Activated CD4-positive, alpha-beta T cell treated with anti-CD3 and anti-CD28 coated beads, Interleukin-10, Interleukin-2, amounts not matched to agents 100 ng/mL and 50 ng/mL, durations not matched to agents 16 hours and 8 hours (primary cell): ENCODE results near the gene ANKRD44.
A peak's percentile ranks its signal among the peaks of the same experiment; 100 is the strongest.
"Not testable (repeated sequence)": the region's sequence is repeated elsewhere in the genome, so short reads cannot be mapped to it uniquely, and the experiment has no call there.

Experiments used
- DNase-seq: peaks from one replicate; pipeline ENCODE4 v3.0.0-alpha.2; 2020

ANKRD44 gene

DNA sequence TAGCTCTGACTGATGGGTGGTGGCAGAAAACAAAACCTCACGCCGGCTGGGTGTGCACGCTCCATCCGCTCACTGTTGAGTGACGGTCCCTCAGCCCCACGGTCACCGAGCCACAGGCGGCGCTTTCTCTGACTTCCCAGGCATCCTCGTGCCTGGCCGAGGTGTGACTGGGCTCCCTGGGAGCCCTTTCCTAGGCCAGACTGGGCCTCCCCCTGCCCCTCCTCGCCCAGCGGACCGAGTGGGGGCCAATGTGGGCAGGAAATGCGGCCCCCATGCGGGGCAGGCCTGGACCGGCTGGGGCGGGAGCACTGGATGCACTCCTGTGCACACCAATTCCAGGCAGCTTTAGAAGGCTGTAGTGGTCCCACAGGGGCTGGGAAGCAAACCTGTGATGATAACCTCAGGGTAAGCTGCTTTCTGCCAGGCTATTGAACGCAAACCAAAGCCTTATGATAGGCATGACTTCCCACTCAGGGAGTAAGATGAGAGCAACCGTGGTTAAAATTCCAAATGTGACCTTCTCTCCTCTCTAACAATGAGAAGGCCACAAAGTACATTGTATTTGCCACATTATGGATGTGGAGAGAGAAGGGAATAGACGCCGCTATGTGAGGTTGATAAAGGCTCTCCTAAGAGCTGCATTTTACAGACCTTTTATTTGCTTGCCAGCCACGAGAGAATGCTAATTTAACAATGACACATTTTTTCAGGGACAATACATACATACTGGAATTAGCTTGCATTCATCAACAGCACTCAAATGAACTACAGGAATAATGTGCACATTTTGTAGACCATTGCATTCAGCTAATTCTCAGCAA lies 300.2 kb downstream of the ANKRD44 start:
- no peak for DNase-seq

- DNase-seq, result not testable (repeated sequence)
Observed at GRCh38 chr2:197008741-197009341, 301.7 kb downstream of the ANKRD44 start.

DNA sequence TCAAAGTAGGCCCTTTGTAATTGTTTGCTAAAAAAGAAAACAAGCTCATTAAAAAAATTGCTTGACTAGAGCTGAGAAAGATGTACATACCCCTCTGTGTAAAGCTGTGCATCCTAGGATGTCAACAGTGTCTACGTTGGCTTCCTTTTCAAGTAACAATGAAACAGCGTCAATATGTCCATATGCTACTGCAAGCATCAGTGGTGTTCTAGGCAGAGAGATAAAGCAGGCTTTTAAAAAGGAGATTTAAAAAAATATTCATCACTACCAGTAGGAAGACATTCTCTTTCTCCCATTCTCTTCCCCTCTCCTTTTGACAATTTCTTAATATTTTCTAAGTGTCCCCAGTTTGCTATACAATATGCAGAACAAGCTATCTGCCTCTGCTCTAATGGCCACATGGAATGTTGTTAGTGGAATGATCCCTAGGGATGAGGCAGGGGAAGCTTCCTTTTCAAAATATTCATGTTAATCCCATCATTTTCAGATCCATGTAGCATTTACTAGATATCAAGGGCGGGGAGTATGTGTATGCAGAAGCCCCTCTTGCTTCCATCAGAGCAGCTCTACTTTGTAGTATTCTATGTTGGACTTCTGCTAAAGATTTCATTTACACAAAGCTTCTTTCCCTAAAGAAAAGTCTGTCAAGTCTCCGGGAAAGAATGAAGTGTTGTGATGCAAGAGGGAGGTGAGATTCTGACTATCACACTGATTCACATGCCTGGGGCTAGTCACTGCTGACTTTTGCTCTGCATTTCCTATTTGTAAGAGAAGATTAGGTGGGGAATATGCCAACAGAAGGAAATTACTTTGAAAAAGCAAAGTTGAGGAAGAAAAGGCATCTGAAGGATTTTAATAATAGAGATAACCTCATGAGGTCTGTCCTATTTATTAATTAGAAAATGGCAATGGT lies 302.6 kb downstream of the ANKRD44 start:
- DNase-seq, result no peak

GRCh38 chr2:197001921-197002320 lies 308.7 kb downstream of the ANKRD44 start:
- no peak for DNase-seq

GRCh38 chr2:196995757-196996314 lies 314.7 kb downstream of the ANKRD44 start:
- no peak for DNase-seq

GRCh38 chr2:196994764-196995163 lies 315.8 kb downstream of the ANKRD44 start:
- DNase-seq, result no peak

DNA sequence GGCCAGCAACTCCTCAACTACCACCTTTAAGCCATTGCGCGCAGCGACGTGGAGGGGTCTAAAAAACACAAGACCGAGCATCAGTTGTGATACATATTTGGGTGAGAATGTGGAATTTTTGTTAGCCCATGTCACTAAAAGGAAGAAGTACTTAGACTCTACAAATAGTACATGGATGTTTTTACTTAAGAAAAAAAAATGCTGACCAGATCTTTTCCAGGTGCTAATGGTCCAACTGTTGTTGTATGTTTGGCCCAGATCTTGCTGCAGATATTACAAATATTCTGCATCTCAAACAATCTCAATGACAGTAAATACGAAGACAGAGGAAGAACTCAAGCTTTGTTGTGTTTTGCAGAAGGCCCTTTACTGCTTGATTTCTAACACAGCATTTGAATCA lies 317.0 kb downstream of the ANKRD44 start:
- no peak for DNase-seq

- DNase-seq, result no peak
Observed at GRCh38 chr2:196992466-196992865, 318.1 kb downstream of the ANKRD44 start.

GRCh38 chr2:196990788-196991461 lies 319.7 kb downstream of the ANKRD44 start:
- DNase-seq, result no peak

GRCh38 chr2:196990092-196990491 lies 320.5 kb downstream of the ANKRD44 start:
- no peak for DNase-seq

GRCh38 chr2:196989496-196989895 lies 321.1 kb downstream of the ANKRD44 start:
- peak; percentile 59 for DNase-seq

GRCh38 chr2:196988639-196989038 lies 321.9 kb downstream of the ANKRD44 start:
- DNase-seq, result peak; percentile 26

DNA sequence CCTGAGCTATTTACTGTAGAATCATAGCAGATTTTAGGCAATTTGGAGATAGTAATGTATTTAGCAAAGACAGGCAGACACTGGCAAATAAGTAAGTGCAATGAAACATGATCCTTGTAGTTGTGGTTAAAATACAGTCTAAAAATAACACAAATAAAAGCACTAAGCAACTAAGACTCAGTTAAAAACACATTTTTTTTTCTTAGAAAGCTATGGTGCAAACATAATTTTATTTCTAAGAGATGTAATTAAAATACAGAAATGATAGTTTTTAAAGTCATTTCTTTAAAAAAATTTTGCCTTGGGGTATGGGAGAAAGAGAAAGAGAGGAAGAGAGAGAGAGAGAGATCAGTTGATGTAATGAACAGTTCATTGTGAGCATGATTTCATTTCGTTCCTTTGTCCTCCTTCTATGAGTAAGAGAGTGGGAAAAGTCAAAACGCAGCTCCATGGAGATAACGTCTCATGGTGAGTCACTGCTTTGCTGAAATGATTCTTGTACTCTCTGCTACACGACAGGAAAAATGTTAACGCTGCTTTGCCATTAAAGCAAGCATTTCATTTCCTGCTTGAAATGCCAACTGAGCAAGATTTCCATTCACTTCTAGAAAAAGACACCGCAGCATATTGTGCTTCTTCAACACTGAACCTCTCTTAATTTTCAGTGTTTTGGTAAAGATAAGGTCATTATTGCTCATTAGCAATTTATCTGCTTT lies 322.8 kb downstream of the ANKRD44 start:
- DNase-seq, result peak; percentile 96

DNA sequence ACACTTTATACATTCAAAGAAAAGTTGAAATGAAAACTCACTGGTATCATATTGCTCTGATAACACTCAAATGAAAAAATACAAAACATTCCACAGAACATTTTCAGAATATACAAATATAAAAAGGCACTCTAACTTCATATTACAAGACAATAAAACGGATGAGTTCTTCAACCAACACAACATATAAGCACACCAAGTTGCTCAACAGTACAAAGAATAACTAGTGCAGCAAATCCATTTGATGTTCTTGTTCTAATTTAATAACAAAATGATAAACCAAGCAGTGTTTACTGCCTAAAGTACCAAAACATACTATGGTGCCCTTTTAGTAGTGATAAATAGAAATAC lies 323.3 kb downstream of the ANKRD44 start:
- no peak for DNase-seq

- no peak for DNase-seq
Observed at GRCh38 chr2:196985511-196986183, 324.9 kb downstream of the ANKRD44 start.

DNA sequence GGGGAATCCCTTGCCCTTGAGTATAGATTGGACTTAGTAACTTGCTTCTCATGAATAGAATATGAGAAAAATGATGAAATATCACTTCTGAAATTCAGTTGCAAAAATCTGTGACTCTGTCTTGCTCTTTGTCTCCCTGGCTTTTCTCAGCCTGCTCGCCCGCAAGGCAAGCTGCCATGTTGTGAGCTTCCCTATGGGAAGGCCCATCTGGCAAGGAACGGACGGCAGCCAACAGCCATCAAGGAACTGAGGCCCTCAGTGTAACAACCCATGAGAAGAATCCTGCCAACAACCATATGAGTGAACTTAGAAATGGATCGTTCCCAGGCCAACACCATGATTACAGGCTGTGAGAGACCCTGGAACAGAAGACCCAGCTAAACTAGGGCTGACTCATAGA lies 325.7 kb downstream of the ANKRD44 start:
- DNase-seq, result no peak

DNA sequence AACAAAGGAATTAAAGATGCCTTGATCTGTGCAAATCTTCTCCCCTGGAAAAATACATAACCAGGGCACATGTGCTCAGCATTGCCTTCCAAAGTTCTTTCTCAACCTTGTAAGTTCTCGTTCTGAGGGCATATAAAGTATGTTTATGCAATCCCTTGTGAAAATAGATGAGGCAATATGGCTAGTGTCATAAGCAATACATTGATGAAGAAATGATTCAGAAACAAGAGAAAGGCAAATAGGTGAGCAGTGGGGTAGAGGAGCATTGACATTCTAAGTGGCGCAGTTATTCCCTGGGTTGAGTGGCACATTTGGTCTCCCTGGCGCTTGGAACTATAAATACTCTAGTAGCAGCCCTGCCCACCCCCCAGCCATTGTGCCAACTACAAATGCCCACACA lies 326.6 kb downstream of the ANKRD44 start:
- DNase-seq, result no peak

DNA sequence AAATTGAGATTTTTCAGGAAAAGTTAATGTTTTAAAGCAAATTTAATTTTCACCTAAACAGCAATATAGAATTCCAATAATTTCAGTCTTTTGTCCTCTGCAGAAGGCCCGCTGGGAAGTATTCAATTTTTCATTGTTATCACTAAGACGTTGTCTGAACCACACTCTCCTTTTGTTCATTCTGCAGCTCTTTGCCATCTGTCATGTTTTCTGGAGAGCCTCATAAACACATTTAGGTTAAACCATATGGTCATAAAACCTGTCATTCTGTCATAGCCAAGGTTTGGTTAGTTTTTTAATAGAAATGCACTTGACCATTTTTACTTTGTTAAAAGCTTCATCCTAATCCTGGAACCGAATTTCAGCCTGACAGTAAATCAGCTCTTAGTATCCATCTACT lies 330.1 kb downstream of the ANKRD44 start:
- no peak for DNase-seq

- DNase-seq, result no peak
Observed at GRCh38 chr2:196980001-196980400, 330.6 kb downstream of the ANKRD44 start.

DNA sequence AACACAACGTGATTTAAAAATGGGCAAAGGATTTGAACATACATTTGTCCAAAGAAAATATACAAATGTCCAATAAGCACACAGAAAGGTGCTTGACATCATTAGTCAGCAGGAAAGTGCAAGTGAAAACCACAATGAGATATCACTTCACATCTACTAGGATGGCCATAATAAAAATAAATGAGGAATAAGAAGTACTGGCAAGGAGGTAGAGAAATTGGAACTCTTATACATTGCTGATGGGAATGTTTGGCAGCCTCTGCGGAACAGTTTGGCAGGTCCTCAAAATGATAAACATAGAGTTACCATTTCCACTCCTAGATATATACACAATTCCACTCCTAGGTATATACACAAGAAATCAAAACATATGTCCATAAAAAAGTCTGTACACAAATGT lies 333.1 kb downstream of the ANKRD44 start:
- no peak for DNase-seq

GRCh38 chr2:196974970-196975369 lies 335.6 kb downstream of the ANKRD44 start:
- DNase-seq, result peak; percentile 26
